ENCODE results near the gene DENND4A. TPM values are rescaled to one million over a fixed set of nuclear protein-coding genes. Genes with fewer than 3 reads are reported as not detected.
"Not testable (repeated sequence)": the region's sequence is repeated elsewhere in the genome, so short reads cannot be mapped to it uniquely, and the experiment has no call there.

Gene DENND4A
- total and polyA plus RNA-seq, 9 donors = 10.2 to 63.9 (median 50.2) TPM

GRCh38 chr15:65821070-65821469 lies 29.0 kb upstream of the DENND4A start:
- no peak overlapping the region for H3K4me3 ChIP-seq
- H3K27ac ChIP-seq = no peak overlapping the region
- no peaks in the 10 kb centered on the region for H3K9me3 ChIP-seq
- DNase-seq = no peak
- H3K36me3 ChIP-seq = no peaks in the 10 kb centered on the region
- H3K27me3 ChIP-seq = no peaks in the 10 kb centered on the region
- TF ChIP-seq POLR2A (IDR thresholded peaks at IDR 0.05) (no peak), EP300 (IDR thresholded peaks at IDR 0.05) (no peak)
- TF ChIP-seq, protein P1, sequence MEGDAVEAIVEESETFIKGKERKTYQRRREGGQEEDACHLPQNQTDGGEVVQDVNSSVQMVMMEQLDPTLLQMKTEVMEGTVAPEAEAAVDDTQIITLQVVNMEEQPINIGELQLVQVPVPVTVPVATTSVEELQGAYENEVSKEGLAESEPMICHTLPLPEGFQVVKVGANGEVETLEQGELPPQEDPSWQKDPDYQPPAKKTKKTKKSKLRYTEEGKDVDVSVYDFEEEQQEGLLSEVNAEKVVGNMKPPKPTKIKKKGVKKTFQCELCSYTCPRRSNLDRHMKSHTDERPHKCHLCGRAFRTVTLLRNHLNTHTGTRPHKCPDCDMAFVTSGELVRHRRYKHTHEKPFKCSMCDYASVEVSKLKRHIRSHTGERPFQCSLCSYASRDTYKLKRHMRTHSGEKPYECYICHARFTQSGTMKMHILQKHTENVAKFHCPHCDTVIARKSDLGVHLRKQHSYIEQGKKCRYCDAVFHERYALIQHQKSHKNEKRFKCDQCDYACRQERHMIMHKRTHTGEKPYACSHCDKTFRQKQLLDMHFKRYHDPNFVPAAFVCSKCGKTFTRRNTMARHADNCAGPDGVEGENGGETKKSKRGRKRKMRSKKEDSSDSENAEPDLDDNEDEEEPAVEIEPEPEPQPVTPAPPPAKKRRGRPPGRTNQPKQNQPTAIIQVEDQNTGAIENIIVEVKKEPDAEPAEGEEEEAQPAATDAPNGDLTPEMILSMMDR (IDR thresholded peaks at IDR 0.05) = no peak
- H3K4me1 ChIP-seq (ENCODE audit: insufficient read depth) = no peaks in the 10 kb centered on the region
- intact Hi-C loops (cut with DNase I) = no loop called here

GRCh38 chr15:65819563-65819960 lies 27.5 kb upstream of the DENND4A start:
- H3K27me3 ChIP-seq = no peaks in the 10 kb centered on the region
- no peaks in the 10 kb centered on the region for H3K4me1 ChIP-seq (ENCODE audit: insufficient read depth)
- TF ChIP-seq EP300 (IDR thresholded peaks at IDR 0.05) = no peak
- TF ChIP-seq, protein P1 (IDR thresholded peaks at IDR 0.05) = no peak
- TF ChIP-seq POLR2A (IDR thresholded peaks at IDR 0.05) = no peak
- WGBS, 3 donors = 89 to 94% (median 89%) methylated on average over 3 of the region's 3 CpGs
- H3K4me3 ChIP-seq = no peak overlapping the region
- no peaks in the 10 kb centered on the region for H3K9me3 ChIP-seq
- H3K27ac ChIP-seq = no peak overlapping the region
- no peaks in the 10 kb centered on the region for H3K36me3 ChIP-seq
- intact Hi-C loops (cut with DNase I) = no loop called here
- DNase-seq = no peak

- no peaks in the 10 kb centered on the region for H3K9me3 ChIP-seq
- WGBS, 3 donors = 50 to 59% (median 56%) methylated on average over 4 of the region's 4 CpGs
- H3K27me3 ChIP-seq = no peaks in the 10 kb centered on the region
- no peak for TF ChIP-seq POLR2A (IDR thresholded peaks at IDR 0.05)
- TF ChIP-seq EP300 (IDR thresholded peaks at IDR 0.05) = no peak
- TF ChIP-seq, protein P1 (IDR thresholded peaks at IDR 0.05) = no peak
- H3K4me3 ChIP-seq = no peak overlapping the region
- H3K27ac ChIP-seq = no peak overlapping the region
- intact Hi-C loops (cut with DNase I) = no loop called here
- H3K4me1 ChIP-seq (ENCODE audit: insufficient read depth) = no peaks in the 10 kb centered on the region
- no peak for DNase-seq
- no peaks in the 10 kb centered on the region for H3K36me3 ChIP-seq
These were observed 27.0 kb upstream of the DENND4A start for GRCh38 chr15:65818927-65819562.

- Histone ChIP-seq H3K4me1 (ENCODE audit: insufficient read depth) (no peaks in the 10 kb centered on the region), H3K27me3 (no peaks in the 10 kb centered on the region), H3K4me3 (no peak overlapping the region), H3K27ac (no peak overlapping the region), H3K36me3 (no peaks in the 10 kb centered on the region), H3K9me3 (no peaks in the 10 kb centered on the region)
- no peak for TF ChIP-seq EP300 (IDR thresholded peaks at IDR 0.05)
- TF ChIP-seq, protein P1 (IDR thresholded peaks at IDR 0.05) = no peak
- no peak for TF ChIP-seq POLR2A (IDR thresholded peaks at IDR 0.05)
- intact Hi-C loops (cut with DNase I) = no loop called here
- 93 to 95% (median 95%) methylated on average over 3 of the region's 3 CpGs for WGBS, 3 donors
- DNase-seq = no peak
These were observed 24.3 kb upstream of the DENND4A start for GRCh38 chr15:65816441-65816840.

DNA sequence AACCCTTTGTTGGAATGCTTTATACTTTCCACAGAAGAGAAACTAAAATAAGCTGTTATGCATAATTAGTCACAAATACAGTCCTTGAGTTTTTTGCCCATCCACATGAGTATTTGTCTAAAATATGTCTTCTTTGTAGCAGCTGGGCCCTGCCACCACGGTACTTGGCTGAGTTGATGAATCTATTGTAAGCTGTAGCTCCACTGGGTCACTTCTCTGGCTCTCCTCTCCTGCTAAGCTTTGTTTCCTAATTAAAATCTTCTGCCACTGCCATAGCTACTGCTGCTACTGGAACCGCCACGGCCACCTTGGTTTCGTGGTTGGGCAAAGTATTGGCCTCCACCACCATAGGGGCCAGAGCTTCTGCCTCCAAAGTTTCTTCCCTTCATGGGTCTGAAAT lies 23.9 kb upstream of the DENND4A start:
- intact Hi-C loops (cut with DNase I) = not testable (repeated sequence)
- 61 to 84% (median 75%) methylated on average over 4 of the region's 4 CpGs for whole genome bisulfite sequencing, 3 donors

GRCh38 chr15:65814271-65814670 lies 22.2 kb upstream of the DENND4A start:
- intact Hi-C loops (cut with DNase I); H3K9me3 ChIP-seq; H3K27ac ChIP-seq; DNase-seq; H3K4me3 ChIP-seq; H3K36me3 ChIP-seq; H3K4me1 ChIP-seq (ENCODE audit: insufficient read depth); H3K27me3 ChIP-seq: not testable (repeated sequence)
- WGBS, 3 donors = 65 to 83% (median 73%) methylated on average over 4 of the region's 4 CpGs

More for the DNA sequence above, 23.9 kb upstream of the DENND4A start:
- H3K27ac ChIP-seq; H3K36me3 ChIP-seq; H3K4me3 ChIP-seq; H3K27me3 ChIP-seq; H3K9me3 ChIP-seq; DNase-seq; H3K4me1 ChIP-seq (ENCODE audit: insufficient read depth): not testable (repeated sequence)
